ENCODE measurements around the gene SMG1.
"Not testable (repeated sequence)": the region's sequence is repeated elsewhere in the genome, so short reads cannot be mapped to it uniquely, and the experiment has no call there.

DNA sequence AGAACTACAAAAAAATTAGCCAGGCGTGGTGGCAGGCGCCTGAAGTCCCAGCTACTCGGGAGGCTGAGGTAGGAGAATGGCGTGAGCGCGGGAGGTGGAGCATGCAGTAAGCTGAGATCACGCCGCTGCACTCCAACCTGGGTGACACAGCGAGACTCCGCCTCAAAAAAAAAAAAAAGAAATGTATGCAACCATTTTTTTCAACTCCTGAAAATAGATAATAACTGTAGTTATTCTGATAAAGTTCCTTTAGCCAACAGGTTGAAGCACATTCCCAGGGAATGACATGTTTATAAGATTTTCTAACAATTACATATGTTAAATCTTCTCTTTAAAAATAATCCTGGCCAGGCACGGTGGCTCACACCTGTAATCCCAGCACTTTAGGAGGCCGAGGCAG lies 17.5 kb downstream of the SMG1 start:
- TF ChIP-seq, protein P1, sequence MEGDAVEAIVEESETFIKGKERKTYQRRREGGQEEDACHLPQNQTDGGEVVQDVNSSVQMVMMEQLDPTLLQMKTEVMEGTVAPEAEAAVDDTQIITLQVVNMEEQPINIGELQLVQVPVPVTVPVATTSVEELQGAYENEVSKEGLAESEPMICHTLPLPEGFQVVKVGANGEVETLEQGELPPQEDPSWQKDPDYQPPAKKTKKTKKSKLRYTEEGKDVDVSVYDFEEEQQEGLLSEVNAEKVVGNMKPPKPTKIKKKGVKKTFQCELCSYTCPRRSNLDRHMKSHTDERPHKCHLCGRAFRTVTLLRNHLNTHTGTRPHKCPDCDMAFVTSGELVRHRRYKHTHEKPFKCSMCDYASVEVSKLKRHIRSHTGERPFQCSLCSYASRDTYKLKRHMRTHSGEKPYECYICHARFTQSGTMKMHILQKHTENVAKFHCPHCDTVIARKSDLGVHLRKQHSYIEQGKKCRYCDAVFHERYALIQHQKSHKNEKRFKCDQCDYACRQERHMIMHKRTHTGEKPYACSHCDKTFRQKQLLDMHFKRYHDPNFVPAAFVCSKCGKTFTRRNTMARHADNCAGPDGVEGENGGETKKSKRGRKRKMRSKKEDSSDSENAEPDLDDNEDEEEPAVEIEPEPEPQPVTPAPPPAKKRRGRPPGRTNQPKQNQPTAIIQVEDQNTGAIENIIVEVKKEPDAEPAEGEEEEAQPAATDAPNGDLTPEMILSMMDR (conservative IDR thresholded peaks at IDR 0.05 in 1 of 2, IDR thresholded peaks at IDR 0.05 in 1 of 2; ENCODE audit: extremely low read depth in 1 of 2, insufficient read depth in 1 of 2, low read depth in 1 of 2, low read length in 2 of 2), result not testable (repeated sequence)
- TF ChIP-seq EZH2 (IDR thresholded peaks at IDR 0.05; ENCODE audit: borderline replicate concordance, low read length), result not testable (repeated sequence)

Data from mammary epithelial cell (primary cell).